T follicular helper cell (primary cell): Measurements from ENCODE around the gene PLEKHB1.

Source experiments
- DNase-seq: peaks from one replicate; pipeline ENCODE4 v3.0.0-alpha.2; 2020; ENCODE audit warnings: low read depth

PLEKHB1 gene

GRCh38 chr11:73680687-73681086 is 34.3 kb downstream of the PLEKHB1 start:
- DNase-seq: no peak

- no peak for DNase-seq
These were observed 47.6 kb downstream of the PLEKHB1 start for GRCh38 chr11:73693899-73694525.

DNA sequence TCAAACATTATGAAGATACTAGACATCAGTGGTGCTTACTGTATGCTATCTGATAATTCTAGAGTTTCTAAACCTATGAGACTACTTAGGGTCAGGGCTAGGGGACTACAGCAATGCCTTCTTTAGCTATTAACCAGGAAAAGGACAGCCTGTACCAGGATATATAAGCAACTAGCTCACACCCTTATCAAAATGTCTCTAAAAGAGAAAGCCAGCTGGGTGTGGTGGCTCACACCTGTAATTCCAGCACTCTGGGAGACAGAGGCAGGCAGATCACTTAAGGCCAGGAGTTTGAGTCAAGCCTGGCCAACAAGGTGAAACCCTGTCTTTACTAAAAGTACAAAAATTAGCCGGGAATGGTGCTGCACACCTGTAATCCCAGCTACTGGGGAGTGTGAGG is 58.7 kb downstream of the PLEKHB1 start:
- DNase-seq: no peak

DNA sequence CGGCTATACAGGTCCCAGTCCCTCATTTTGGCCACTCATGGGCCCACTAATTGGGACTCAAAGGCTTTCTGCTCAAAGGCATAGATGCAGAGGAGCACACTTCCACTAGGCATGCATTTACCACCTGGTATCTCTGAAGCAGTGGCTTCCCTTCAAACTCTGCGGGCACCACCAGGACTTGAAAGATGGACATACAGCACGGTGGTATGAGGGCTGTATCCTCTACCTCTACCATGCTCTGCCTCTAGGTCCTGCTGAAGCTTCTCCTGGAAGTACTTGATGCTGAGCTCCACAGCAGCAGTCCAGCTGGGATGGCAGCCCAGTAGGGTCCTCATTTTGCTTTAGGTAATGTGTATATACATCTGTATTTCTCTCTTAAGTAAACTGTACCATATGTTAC is 64.6 kb downstream of the PLEKHB1 start:
- no peak for DNase-seq
